ENCODE results near the gene CCDC102B. TPM values are rescaled to one million over a fixed set of nuclear protein-coding genes. Genes with fewer than 3 reads are reported as not detected.

CCDC102B gene
- total RNA-seq, 6 experiments from 2014 or later = 0.86 to 1.7 (median 1.2) TPM

DNA sequence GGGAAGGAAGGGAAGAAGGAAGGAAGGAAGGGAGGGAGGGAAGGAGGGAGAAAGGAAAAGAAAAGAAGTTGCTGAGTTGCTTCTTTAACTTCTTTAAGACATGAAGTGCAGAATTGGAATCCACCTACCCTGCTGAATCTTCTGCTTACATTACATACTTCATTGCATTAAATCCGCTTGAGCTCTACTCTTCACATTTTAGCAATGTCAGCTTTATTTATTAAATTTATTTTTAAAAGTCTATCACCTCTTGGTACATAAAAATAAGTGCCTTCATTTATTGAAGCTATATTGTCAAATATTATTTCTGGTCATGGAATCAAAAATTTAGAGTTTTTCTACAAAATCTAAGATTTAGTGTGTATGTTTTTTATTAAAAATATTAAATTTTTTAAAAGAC, 284.6 kb downstream of the CCDC102B start:
- ATAC-seq (no peak), DNase-seq (no peak)
- TF ChIP-seq, protein P1, sequence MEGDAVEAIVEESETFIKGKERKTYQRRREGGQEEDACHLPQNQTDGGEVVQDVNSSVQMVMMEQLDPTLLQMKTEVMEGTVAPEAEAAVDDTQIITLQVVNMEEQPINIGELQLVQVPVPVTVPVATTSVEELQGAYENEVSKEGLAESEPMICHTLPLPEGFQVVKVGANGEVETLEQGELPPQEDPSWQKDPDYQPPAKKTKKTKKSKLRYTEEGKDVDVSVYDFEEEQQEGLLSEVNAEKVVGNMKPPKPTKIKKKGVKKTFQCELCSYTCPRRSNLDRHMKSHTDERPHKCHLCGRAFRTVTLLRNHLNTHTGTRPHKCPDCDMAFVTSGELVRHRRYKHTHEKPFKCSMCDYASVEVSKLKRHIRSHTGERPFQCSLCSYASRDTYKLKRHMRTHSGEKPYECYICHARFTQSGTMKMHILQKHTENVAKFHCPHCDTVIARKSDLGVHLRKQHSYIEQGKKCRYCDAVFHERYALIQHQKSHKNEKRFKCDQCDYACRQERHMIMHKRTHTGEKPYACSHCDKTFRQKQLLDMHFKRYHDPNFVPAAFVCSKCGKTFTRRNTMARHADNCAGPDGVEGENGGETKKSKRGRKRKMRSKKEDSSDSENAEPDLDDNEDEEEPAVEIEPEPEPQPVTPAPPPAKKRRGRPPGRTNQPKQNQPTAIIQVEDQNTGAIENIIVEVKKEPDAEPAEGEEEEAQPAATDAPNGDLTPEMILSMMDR (IDR thresholded peaks at IDR 0.05) = no peak
- TF ChIP-seq POLR2A (IDR thresholded peaks at IDR 0.05) = no peak
- no peaks in the 10 kb centered on the region for H3K4me1 ChIP-seq
- H3K27me3 ChIP-seq = no peaks in the 10 kb centered on the region
- no peaks in the 10 kb centered on the region for H3K36me3 ChIP-seq
- H3K9me3 ChIP-seq = no peaks in the 10 kb centered on the region
- intact Hi-C loops (cut with DNase I) = no loop called here
- 100% methylated on average over 1 of the region's 1 CpG for WGBS (ENCODE audit: insufficient coverage, low coverage, low lambda C conversion rate, missing lambda C conversion rate)
- H3K4me3 ChIP-seq = no peak overlapping the region
- no peak overlapping the region for H3K27ac ChIP-seq

DNA sequence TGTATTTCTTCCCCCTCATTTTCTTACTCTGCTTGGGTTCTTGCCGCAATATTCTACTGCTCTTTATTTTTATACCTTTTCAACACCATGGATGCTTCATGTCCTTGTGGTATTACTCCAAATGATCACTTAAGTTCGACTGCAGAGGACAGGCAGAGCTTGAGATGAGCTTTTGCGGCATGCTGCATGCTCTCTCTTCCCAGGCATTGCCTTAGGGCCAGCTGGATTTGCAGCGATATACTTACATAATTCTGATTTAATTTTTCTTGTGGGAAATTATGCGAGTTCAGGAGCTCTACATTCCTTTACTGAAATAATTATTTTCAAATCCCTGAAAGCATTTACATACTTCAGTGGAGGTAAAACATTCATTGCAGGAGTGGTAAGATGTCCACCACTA, 288.1 kb downstream of the CCDC102B start:
- H3K4me3 ChIP-seq = no peak overlapping the region
- WGBS (ENCODE audit: insufficient coverage, low coverage, low lambda C conversion rate, missing lambda C conversion rate) = 83% methylated on average over 5 of the region's 5 CpGs
- H3K9me3 ChIP-seq = no peaks in the 10 kb centered on the region
- intact Hi-C loops (cut with DNase I) = no loop called here
- no peak overlapping the region for H3K27ac ChIP-seq
- H3K36me3 ChIP-seq = no peaks in the 10 kb centered on the region
- TF ChIP-seq POLR2A (IDR thresholded peaks at IDR 0.05) = no peak
- TF ChIP-seq, protein P1 (IDR thresholded peaks at IDR 0.05) = no peak
- ATAC-seq (no peak), DNase-seq (no peak)
- no peaks in the 10 kb centered on the region for H3K4me1 ChIP-seq
- H3K27me3 ChIP-seq = no peaks in the 10 kb centered on the region

DNA sequence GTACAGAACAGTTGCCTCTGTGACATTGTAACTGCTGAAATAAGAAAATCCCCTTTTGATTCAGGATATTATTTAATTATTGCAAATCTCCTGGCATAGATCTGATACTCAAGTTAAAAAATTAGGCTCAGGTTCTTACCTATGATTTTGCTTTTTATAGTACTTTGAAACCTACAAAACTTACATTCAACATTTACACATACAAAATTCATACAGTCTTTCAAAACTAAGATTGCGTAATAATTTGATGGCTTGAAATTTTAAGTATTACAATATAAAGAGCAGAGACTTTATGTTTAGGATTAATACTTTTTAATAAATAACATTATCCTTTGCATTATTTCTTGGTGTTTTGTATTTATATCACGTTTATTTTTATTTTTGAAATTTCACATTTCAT, 291.1 kb downstream of the CCDC102B start:
- Histone ChIP-seq H3K27me3 (no peaks in the 10 kb centered on the region), H3K4me3 (no peak overlapping the region), H3K36me3 (no peaks in the 10 kb centered on the region), H3K9me3 (no peaks in the 10 kb centered on the region), H3K4me1 (no peaks in the 10 kb centered on the region), H3K27ac (no peak overlapping the region)
- ATAC-seq = no peak
- DNase-seq = no peak
- 82% methylated on average over 2 of the region's 2 CpGs for WGBS (ENCODE audit: insufficient coverage, low coverage, low lambda C conversion rate, missing lambda C conversion rate)
- intact Hi-C loops (cut with DNase I) = no loop called here
- no peak for TF ChIP-seq POLR2A (IDR thresholded peaks at IDR 0.05)
- TF ChIP-seq, protein P1 (IDR thresholded peaks at IDR 0.05) = no peak

DNA sequence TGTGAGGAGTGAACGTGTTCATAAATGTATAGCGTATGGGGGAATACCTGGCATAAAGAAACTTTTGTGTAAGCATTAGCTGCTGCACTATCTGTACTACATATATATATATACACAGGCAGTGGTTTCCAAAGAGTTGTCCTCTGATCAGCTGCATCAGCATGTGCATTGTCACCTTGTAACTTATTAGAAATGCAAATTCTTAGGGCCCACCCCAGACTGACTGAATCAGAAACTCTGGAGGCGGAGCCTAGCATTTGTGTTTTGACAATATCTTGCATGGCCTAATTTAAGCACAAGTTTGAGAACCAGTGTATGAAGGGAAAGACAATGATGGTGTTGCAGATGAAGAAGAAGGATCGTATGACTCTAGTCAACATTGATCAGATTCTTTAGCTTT, 299.5 kb downstream of the CCDC102B start:
- no peak for ATAC-seq
- DNase-seq = no peak
- no peaks in the 10 kb centered on the region for H3K27me3 ChIP-seq
- no peak overlapping the region for H3K27ac ChIP-seq
- WGBS (ENCODE audit: insufficient coverage, low coverage, low lambda C conversion rate, missing lambda C conversion rate) = 83% methylated on average over 4 of the region's 4 CpGs
- H3K4me1 ChIP-seq = no peaks in the 10 kb centered on the region
- intact Hi-C loops (cut with DNase I) = no loop called here
- no peak overlapping the region for H3K4me3 ChIP-seq
- no peaks in the 10 kb centered on the region for H3K36me3 ChIP-seq
- TF ChIP-seq POLR2A (IDR thresholded peaks at IDR 0.05) = no peak
- TF ChIP-seq, protein P1 (IDR thresholded peaks at IDR 0.05) = no peak
- H3K9me3 ChIP-seq = no peaks in the 10 kb centered on the region

DNA sequence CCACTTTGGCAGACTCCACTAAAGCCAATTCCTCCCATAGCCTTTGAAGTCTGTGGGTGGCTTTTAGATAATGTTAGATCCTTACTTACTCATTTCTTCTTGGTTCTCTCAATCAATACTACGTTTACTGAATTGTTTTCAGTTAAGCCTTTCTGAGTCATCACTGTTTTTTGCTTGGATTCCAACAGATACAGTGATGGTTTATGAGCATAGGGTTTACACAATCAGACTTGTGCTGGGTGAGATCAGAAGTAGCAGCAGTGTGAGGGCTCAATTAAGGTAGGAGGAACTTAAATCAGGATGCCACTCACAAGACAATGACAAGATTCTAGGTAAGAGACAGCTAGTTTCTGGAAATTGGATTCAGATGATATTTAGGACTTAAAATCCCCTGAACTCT, 305.1 kb downstream of the CCDC102B start:
- Histone ChIP-seq H3K4me1 (no peaks in the 10 kb centered on the region), H3K9me3 (no peaks in the 10 kb centered on the region), H3K4me3 (no peak overlapping the region), H3K36me3 (no peaks in the 10 kb centered on the region), H3K27ac (no peak overlapping the region), H3K27me3 (no peaks in the 10 kb centered on the region)
- DNase-seq (no peak), ATAC-seq (no peak)
- TF ChIP-seq, protein P1 (IDR thresholded peaks at IDR 0.05) = no peak
- no peak for TF ChIP-seq POLR2A (IDR thresholded peaks at IDR 0.05)
- 16% methylated on average over 1 of the region's 1 CpG for WGBS (ENCODE audit: insufficient coverage, low coverage, low lambda C conversion rate, missing lambda C conversion rate)
- intact Hi-C loops (cut with DNase I) = no loop called here

All from right lobe of liver (tissue), 6 donors.